Trophoblast cell (in vitro differentiated cells and primary cell): Measurements from ENCODE around the gene ATP13A3.

Source experiments
- DNase-seq, 2 donors: peaks; one replicate each; pipeline ENCODE4 v3.0.0-alpha.2; 2016
- H2AFZ ChIP-seq: 2 replicates; pipeline ENCODE4 v1.6.1; 2013; ENCODE audit warnings: low read length, moderate library complexity, mild to moderate bottlenecking; ENCODE audit not compliant: insufficient read depth, poor library complexity
- H2AK5ac ChIP-seq: 2 replicates; pipeline ENCODE4 v1.6.1; 2013; ENCODE audit warnings: mild to moderate bottlenecking, low read length
- H2BK120ac ChIP-seq: 2 replicates; pipeline ENCODE4 v1.6.1; 2013; ENCODE audit warnings: low read length, mild to moderate bottlenecking, moderate library complexity; ENCODE audit not compliant: insufficient read depth, poor library complexity
- H2BK12ac ChIP-seq: 2 replicates; pipeline ENCODE4 v1.6.1; 2013; ENCODE audit warnings: mild to moderate bottlenecking, low read length, moderate library complexity
- H2BK5ac ChIP-seq: 2 replicates; pipeline ENCODE4 v1.6.1; 2013; ENCODE audit warnings: low read length, low read depth, moderate library complexity, mild to moderate bottlenecking; ENCODE audit not compliant: poor library complexity
- H3K14ac ChIP-seq: 2 replicates; pipeline ENCODE4 v1.6.1; 2013; ENCODE audit warnings: mild to moderate bottlenecking, low read length
- H3K18ac ChIP-seq: 2 replicates; pipeline ENCODE4 v1.6.1; 2013; ENCODE audit warnings: mild to moderate bottlenecking, low read length
- H3K23ac ChIP-seq: 2 replicates; pipeline ENCODE4 v1.6.1; 2013; ENCODE audit warnings: low read length
- H3K27ac ChIP-seq: 2 replicates; pipeline ENCODE4 v1.5.1; 2013; ENCODE audit warnings: low read depth, mild to moderate bottlenecking, inconsistent platforms, low read length, moderate library complexity
- H3K27me3 ChIP-seq: 2 replicates; pipeline ENCODE4 v1.6.1; 2013; ENCODE audit warnings: inconsistent platforms, mild to moderate bottlenecking, low read length, moderate library complexity; ENCODE audit not compliant: insufficient read depth
- H3K36me3 ChIP-seq, 2 experiments: 1 replicate in 1 of 2; 2 replicates in 1 of 2; pipeline ENCODE4 v1.6.1; 2013; ENCODE audit warnings: low read length in 2 of 2, mild to moderate bottlenecking in 2 of 2, moderate library complexity in 1 of 2; ENCODE audit not compliant: insufficient read depth in 2 of 2, control insufficient read depth in 1 of 2
- H3K4ac ChIP-seq: 2 replicates; pipeline ENCODE4 v1.6.1; 2013; ENCODE audit warnings: low read depth, mild to moderate bottlenecking, low read length, moderate library complexity
- H3K4me1 ChIP-seq, 2 experiments: 1 replicate in 1 of 2; 2 replicates in 1 of 2; pipeline ENCODE4 v1.6.1; 2013; ENCODE audit warnings: low read length in 2 of 2, mild to moderate bottlenecking in 2 of 2, moderate library complexity in 1 of 2; ENCODE audit not compliant: insufficient read depth in 2 of 2, control insufficient read depth in 1 of 2
- H3K4me2 ChIP-seq: 2 replicates; pipeline ENCODE4 v1.6.1; 2013; ENCODE audit warnings: inconsistent platforms, mild to moderate bottlenecking, low read length, moderate library complexity
- H3K4me3 ChIP-seq: 2 replicates; pipeline ENCODE4 v1.5.1; 2013; ENCODE audit warnings: mild to moderate bottlenecking, low read depth, low read length, inconsistent platforms
- H3K79me1 ChIP-seq: one replicate; pipeline ENCODE4 v1.6.1; 2013; ENCODE audit warnings: low read length
- H3K79me2 ChIP-seq: 2 replicates; pipeline ENCODE4 v1.6.1; 2013; ENCODE audit warnings: low read length, mild to moderate bottlenecking; ENCODE audit not compliant: control insufficient read depth, insufficient read depth, poor library complexity
- H3K9ac ChIP-seq: 2 replicates; pipeline ENCODE4 v1.6.1; 2013; ENCODE audit warnings: mild to moderate bottlenecking, low read length
- H3K9me3 ChIP-seq: 2 replicates; pipeline ENCODE4 v1.6.1; 2013; ENCODE audit warnings: low read depth, mild to moderate bottlenecking, control low read depth, inconsistent platforms, low read length; ENCODE audit not compliant: insufficient read depth
- H4K12ac ChIP-seq: 2 replicates; pipeline ENCODE4 v1.6.1; 2013; ENCODE audit warnings: low read depth, mild to moderate bottlenecking, low read length, moderate library complexity
- H4K8ac ChIP-seq: 2 replicates; pipeline ENCODE4 v1.6.1; 2013; ENCODE audit warnings: low read depth, mild to moderate bottlenecking, low read length, moderate library complexity
- H4K91ac ChIP-seq: one replicate; pipeline ENCODE4 v1.6.1; 2013; ENCODE audit warnings: low read depth, mild to moderate bottlenecking, low read length, moderate library complexity
- WGBS: extraction: QIAGEN DNeasy Blood & Tissue Kit; methylation state at CpG from one replicate; pipeline ENCODE4 v1.1.7; 2013; ENCODE audit warnings: missing lambda C conversion rate; ENCODE audit not compliant: insufficient read length, insufficient coverage; ENCODE audit errors: extremely low coverage; 5-methylcytosine and 5-hydroxymethylcytosine counted together

The ATP13A3 gene

DNA sequence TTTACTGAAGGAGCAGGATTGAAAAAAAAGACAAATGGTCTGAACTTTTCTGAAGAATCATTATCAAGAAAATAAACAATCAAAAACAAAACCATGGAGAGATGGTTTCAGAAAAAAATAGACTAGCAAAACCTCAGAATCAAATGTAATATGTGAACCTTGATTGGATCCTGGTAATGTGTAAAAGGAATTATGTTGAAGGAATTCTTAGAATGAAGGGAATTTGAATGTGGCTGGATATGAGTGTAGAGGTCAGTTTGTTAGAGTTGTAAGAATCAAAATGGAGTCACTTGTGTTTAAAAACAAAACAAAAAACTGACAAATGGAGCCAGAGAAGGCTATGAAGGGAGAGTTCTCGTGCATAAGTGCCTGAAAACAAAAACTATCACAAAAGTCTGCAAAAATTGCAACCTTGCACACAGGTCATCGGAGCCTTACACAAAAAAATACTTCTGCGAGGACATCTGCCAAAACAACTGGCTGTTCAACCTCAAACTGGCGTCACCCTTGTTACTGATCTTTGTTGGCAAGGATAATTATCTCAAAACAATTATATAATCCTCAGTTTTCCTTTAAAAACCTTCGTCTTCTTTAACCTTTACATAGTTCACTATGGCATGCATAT lies 19.1 kb upstream of the ATP13A3 start:
- no peak overlapping the region for H3K23ac ChIP-seq
- no peak overlapping the region for H2BK120ac ChIP-seq
- H3K4me2 ChIP-seq = no peak overlapping the region
- H3K14ac ChIP-seq = no peak overlapping the region
- no peaks in the 10 kb centered on the region for H3K27me3 ChIP-seq
- H4K91ac ChIP-seq = no peak overlapping the region
- WGBS = 100% methylated on average over 1 of the region's 5 CpGs
- no peak overlapping the region for H3K4ac ChIP-seq
- H4K12ac ChIP-seq = no peak overlapping the region
- no peak for DNase-seq
- H3K79me1 ChIP-seq = no peaks in the 10 kb centered on the region
- no peak overlapping the region for H3K18ac ChIP-seq
- H3K27ac ChIP-seq = no peak overlapping the region
- H3K9ac ChIP-seq = no peak overlapping the region
- no peaks in the 10 kb centered on the region for H3K9me3 ChIP-seq
- no peak overlapping the region for H2AFZ ChIP-seq
- H3K4me3 ChIP-seq = no peak overlapping the region
- H3K4me1 ChIP-seq = no peaks in the 10 kb centered on the region
- no peak overlapping the region for H2BK5ac ChIP-seq
- H4K8ac ChIP-seq = no peak overlapping the region
- H2AK5ac ChIP-seq = no peak overlapping the region
- H2BK12ac ChIP-seq = no peak overlapping the region
- no peaks in the 10 kb centered on the region for H3K79me2 ChIP-seq
- H3K36me3 ChIP-seq = no peaks in the 10 kb centered on the region

GRCh38 chr3:194504861-194505260 lies 18.1 kb upstream of the ATP13A3 start:
- Histone ChIP-seq H3K36me3 (no peaks in the 10 kb centered on the region), H3K14ac (no peak overlapping the region), H3K27me3 (no peaks in the 10 kb centered on the region), H3K4me3 (no peak overlapping the region), H3K9me3 (no peaks in the 10 kb centered on the region), H2AFZ (no peak overlapping the region), H4K91ac (no peak overlapping the region), H4K8ac (no peak overlapping the region), H4K12ac (no peak overlapping the region), H3K27ac (no peak overlapping the region), H3K79me2 (no peaks in the 10 kb centered on the region), H2BK12ac (no peak overlapping the region), H2BK5ac (no peak overlapping the region), H3K23ac (no peak overlapping the region), H2BK120ac (no peak overlapping the region), H3K79me1 (no peaks in the 10 kb centered on the region), H3K18ac (no peak overlapping the region), H3K4me1 (no peaks in the 10 kb centered on the region), H3K4ac (no peak overlapping the region), H3K9ac (no peak overlapping the region), H2AK5ac (no peak overlapping the region), H3K4me2 (no peak overlapping the region)
- no CpG with 5 or more reads among the region's 7 CpGs for WGBS
- DNase-seq = no peak

DNA sequence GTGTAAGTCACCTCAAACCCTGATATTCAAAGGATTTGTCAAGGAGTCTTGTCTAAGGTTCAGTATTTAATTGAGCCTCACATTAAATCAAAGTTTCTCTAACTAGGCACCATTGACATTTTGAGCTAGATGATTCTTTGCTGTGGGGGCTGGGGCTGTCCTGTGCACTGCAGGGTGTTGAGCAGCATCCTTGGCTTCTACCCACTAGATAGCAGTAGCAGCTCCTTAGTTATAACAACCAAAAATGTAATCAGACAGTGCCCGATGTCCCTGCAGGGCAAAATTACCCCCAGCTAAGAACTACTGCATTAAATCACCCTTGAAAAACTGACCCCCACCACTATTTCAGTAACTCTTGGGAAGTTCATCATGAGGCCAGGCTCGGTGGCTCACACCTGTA lies 17.3 kb upstream of the ATP13A3 start:
- no peaks in the 10 kb centered on the region for H3K9me3 ChIP-seq
- H3K9ac ChIP-seq = no peak overlapping the region
- no peak overlapping the region for H3K18ac ChIP-seq
- no peaks in the 10 kb centered on the region for H3K4me1 ChIP-seq
- H4K8ac ChIP-seq = no peak overlapping the region
- H3K27ac ChIP-seq = no peak overlapping the region
- no CpG with 5 or more reads among the region's 2 CpGs for WGBS
- H3K27me3 ChIP-seq = no peaks in the 10 kb centered on the region
- no peak overlapping the region for H4K12ac ChIP-seq
- H2AK5ac ChIP-seq = no peak overlapping the region
- no peak overlapping the region for H2BK5ac ChIP-seq
- H3K36me3 ChIP-seq = no peaks in the 10 kb centered on the region
- H2BK120ac ChIP-seq = no peak overlapping the region
- H2BK12ac ChIP-seq = no peak overlapping the region
- H3K14ac ChIP-seq = no peak overlapping the region
- H3K4me3 ChIP-seq = no peak overlapping the region
- no peak overlapping the region for H4K91ac ChIP-seq
- H3K23ac ChIP-seq = no peak overlapping the region
- H3K4me2 ChIP-seq = no peak overlapping the region
- no peaks in the 10 kb centered on the region for H3K79me2 ChIP-seq
- H3K79me1 ChIP-seq = no peaks in the 10 kb centered on the region
- H3K4ac ChIP-seq = no peak overlapping the region
- no peak for DNase-seq
- H2AFZ ChIP-seq = no peak overlapping the region

GRCh38 chr3:194503081-194503531 lies 16.3 kb upstream of the ATP13A3 start:
- no peaks in the 10 kb centered on the region for H3K36me3 ChIP-seq
- no peak overlapping the region for H3K9ac ChIP-seq
- no peak overlapping the region for H3K14ac ChIP-seq
- no peaks in the 10 kb centered on the region for H3K79me1 ChIP-seq
- no peak for DNase-seq
- H3K9me3 ChIP-seq = no peaks in the 10 kb centered on the region
- no peak overlapping the region for H3K4me2 ChIP-seq
- WGBS = no CpG with 5 or more reads among the region's 2 CpGs
- H3K27me3 ChIP-seq = no peaks in the 10 kb centered on the region
- no peak overlapping the region for H3K23ac ChIP-seq
- no peak overlapping the region for H4K91ac ChIP-seq
- H4K12ac ChIP-seq = no peak overlapping the region
- H2AK5ac ChIP-seq = no peak overlapping the region
- H2AFZ ChIP-seq = no peak overlapping the region
- H2BK5ac ChIP-seq = no peak overlapping the region
- no peak overlapping the region for H2BK12ac ChIP-seq
- no peak overlapping the region for H3K4ac ChIP-seq
- no peak overlapping the region for H4K8ac ChIP-seq
- H3K4me1 ChIP-seq = peaks cover 1% of the 10 kb centered on the region in 2 experiments
- H3K27ac ChIP-seq = no peak overlapping the region
- H3K18ac ChIP-seq = no peak overlapping the region
- no peak overlapping the region for H2BK120ac ChIP-seq
- H3K4me3 ChIP-seq = no peak overlapping the region
- no peaks in the 10 kb centered on the region for H3K79me2 ChIP-seq
